ENCODE data around the gene SLX1A.

- no peak for TF ChIP-seq POLR2A (IDR thresholded peaks at IDR 0.05)
- TF ChIP-seq, protein P1, sequence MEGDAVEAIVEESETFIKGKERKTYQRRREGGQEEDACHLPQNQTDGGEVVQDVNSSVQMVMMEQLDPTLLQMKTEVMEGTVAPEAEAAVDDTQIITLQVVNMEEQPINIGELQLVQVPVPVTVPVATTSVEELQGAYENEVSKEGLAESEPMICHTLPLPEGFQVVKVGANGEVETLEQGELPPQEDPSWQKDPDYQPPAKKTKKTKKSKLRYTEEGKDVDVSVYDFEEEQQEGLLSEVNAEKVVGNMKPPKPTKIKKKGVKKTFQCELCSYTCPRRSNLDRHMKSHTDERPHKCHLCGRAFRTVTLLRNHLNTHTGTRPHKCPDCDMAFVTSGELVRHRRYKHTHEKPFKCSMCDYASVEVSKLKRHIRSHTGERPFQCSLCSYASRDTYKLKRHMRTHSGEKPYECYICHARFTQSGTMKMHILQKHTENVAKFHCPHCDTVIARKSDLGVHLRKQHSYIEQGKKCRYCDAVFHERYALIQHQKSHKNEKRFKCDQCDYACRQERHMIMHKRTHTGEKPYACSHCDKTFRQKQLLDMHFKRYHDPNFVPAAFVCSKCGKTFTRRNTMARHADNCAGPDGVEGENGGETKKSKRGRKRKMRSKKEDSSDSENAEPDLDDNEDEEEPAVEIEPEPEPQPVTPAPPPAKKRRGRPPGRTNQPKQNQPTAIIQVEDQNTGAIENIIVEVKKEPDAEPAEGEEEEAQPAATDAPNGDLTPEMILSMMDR (IDR thresholded peaks at IDR 0.05) = no peak
Measured at GRCh38 chr16:30151091-30151490, 42.6 kb upstream of the SLX1A start.
